Breast epithelium (tissue), 3 donors: ENCODE measurements around the gene EFHD2.

Experiments
- CTCF ChIP-seq, 3 donors: fragments of 450-650 bp; IDR thresholded peaks; one replicate each; pipeline ENCODE4 v1.5.1; 2016 to 2017; ENCODE audit warnings: antibody characterized with exemption in 3 of 3, mild to moderate bottlenecking in 3 of 3, moderate library complexity in 3 of 3
- POLR2A ChIP-seq: fragments of 450-650 bp; IDR thresholded peaks from one replicate; pipeline ENCODE4 v1.6.1; 2016; ENCODE audit warnings: antibody characterized with exemption, mild to moderate bottlenecking, moderate library complexity
- POLR2AphosphoS5 ChIP-seq, 3 donors: sonication (generic); formaldehyde crosslinking; IDR thresholded peaks; one replicate each; pipeline ENCODE4 v1.6.1; 2017; ENCODE audit warnings: antibody characterized with exemption in 3 of 3

- no peak for TF ChIP-seq POLR2AphosphoS5 (IDR thresholded peaks at IDR 0.05)
- no peak for TF ChIP-seq CTCF (IDR thresholded peaks at IDR 0.05)
- TF ChIP-seq POLR2A, result no peak
Measured at GRCh38 chr1:15403962-15404580, 5.6 kb upstream of the EFHD2 start.
